Chondrocyte (in vitro differentiated cells): ENCODE measurements around the gene IGF2BP3. TPM values are rescaled to one million over a fixed set of nuclear protein-coding genes. Genes with fewer than 3 reads are reported as not detected.
A peak's percentile ranks its signal among the peaks of the same experiment; 100 is the strongest.
"Not testable (repeated sequence)": the region's sequence is repeated elsewhere in the genome, so short reads cannot be mapped to it uniquely, and the experiment has no call there.

ENCODE experiments used
- DNase-seq: peaks from one replicate; pipeline ENCODE4 v3.0.0; 2021; ENCODE audit warnings: mixed read lengths, low spot score
- H3K27ac Mint-ChIP-seq: one replicate; pipeline ENCODE4 v1.8.0; 2021; ENCODE audit warnings: mild to moderate bottlenecking, moderate library complexity, mixed read lengths; ENCODE audit not compliant: unreplicated experiment
- H3K27me3 Mint-ChIP-seq: 2 replicates; pipeline ENCODE4 v1.8.0; 2021; ENCODE audit warnings: low read depth, mixed read lengths
- H3K36me3 Mint-ChIP-seq: 2 replicates; pipeline ENCODE4 v1.8.0; 2021; ENCODE audit warnings: low read depth, mixed read lengths
- H3K4me1 Mint-ChIP-seq: 2 replicates; pipeline ENCODE4 v1.8.0; 2021; ENCODE audit warnings: low read depth, mild to moderate bottlenecking, mixed read lengths
- H3K4me3 Mint-ChIP-seq: one replicate; pipeline ENCODE4 v1.8.0; 2021; ENCODE audit warnings: mild to moderate bottlenecking, moderate library complexity, mixed read lengths; ENCODE audit not compliant: unreplicated experiment
- H3K9me3 Mint-ChIP-seq: 2 replicates; pipeline ENCODE4 v1.8.0; 2021; ENCODE audit warnings: low read depth, mixed read lengths
- long read RNA-seq: library from polyadenylated mRNA; stranded (forward); transcript quantifications from one replicate; pipeline ENCODE4 v2.0.0, GENCODE V29; 2021
- total RNA-seq: library from RNA; stranded (reverse); gene quantifications from 3 replicates; pipeline ENCODE4 v1.2.1, GENCODE V29; 2021
- TF ChIP-seq, protein P1 (sequence below): fragments of 200-600 bp; sonication (generic); IDR thresholded peaks from 2 replicates; pipeline ENCODE4 v1.5.0; 2021; ENCODE audit warnings: antibody characterized with exemption, mild to moderate bottlenecking, moderate library complexity

Gene IGF2BP3
- total RNA-seq, result 47.9 to 55.4 TPM (median 53.0 TPM) in 3 replicates
- long read RNA-seq, full-length matches to known transcripts, result 2 of 4 reads
- long read RNA-seq, partial matches to known transcripts, result 0 of 4 reads
- long read RNA-seq, other reads (novel, unspliced or antisense), result 2 of 4 reads

DNA sequence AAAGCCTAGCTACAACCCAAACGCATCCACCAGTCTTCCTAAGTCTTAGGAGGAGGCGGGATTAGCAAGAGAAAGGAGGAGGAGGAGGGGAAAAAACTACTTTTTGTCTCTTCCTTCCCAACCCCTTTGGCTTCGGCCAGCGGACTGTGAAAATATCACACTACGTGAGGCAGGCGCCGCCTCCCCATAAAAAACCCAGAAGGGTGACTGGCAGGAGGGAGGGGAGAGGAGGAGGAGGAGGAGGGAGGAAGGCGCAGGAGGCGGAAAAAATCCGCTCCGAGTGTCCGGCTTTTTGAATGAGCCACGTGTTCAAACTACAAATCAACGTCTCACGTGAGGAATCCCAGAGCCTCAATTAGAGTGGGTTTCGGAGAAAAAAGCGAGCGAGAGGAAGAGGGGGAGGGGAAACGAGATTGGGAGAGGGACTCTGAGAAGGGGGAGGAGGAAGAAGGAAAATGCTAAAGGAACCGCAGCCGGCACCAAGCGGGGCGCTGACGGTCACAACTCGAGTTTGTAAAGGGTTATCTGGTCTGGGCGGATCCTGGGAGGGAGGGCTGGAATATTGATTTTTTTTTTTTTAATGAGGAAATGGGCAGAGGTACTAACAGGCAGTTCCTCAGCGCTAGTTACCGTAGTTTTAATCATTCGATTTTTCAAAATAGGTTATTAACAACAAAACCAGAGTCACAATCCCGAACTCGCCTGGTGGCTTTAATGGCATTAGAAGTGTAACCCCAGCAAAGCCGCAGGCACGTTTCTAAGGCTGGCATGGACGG lies at the start of gene IGF2BP3:
IGF2BP3 (minus strand) TSS at position 162 of the 776 bp plus-strand sequence. CDS start 381 bp downstream, outside the sequence.
- H3K36me3 Mint-ChIP-seq, result no peaks in the 10 kb centered on the region
- TF ChIP-seq, protein P1, sequence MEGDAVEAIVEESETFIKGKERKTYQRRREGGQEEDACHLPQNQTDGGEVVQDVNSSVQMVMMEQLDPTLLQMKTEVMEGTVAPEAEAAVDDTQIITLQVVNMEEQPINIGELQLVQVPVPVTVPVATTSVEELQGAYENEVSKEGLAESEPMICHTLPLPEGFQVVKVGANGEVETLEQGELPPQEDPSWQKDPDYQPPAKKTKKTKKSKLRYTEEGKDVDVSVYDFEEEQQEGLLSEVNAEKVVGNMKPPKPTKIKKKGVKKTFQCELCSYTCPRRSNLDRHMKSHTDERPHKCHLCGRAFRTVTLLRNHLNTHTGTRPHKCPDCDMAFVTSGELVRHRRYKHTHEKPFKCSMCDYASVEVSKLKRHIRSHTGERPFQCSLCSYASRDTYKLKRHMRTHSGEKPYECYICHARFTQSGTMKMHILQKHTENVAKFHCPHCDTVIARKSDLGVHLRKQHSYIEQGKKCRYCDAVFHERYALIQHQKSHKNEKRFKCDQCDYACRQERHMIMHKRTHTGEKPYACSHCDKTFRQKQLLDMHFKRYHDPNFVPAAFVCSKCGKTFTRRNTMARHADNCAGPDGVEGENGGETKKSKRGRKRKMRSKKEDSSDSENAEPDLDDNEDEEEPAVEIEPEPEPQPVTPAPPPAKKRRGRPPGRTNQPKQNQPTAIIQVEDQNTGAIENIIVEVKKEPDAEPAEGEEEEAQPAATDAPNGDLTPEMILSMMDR, result no peak
- H3K9me3 Mint-ChIP-seq, result no peaks in the 10 kb centered on the region
- H3K4me3 Mint-ChIP-seq, result peak within 1 kb of the TSS; percentile 94
- peaks cover 51% of the 10 kb centered on the region for H3K4me1 Mint-ChIP-seq
- H3K27me3 Mint-ChIP-seq, result no peaks in the 10 kb centered on the region
- no peak for DNase-seq
- peak within 1 kb of the TSS; percentile 99 for H3K27ac Mint-ChIP-seq

DNA sequence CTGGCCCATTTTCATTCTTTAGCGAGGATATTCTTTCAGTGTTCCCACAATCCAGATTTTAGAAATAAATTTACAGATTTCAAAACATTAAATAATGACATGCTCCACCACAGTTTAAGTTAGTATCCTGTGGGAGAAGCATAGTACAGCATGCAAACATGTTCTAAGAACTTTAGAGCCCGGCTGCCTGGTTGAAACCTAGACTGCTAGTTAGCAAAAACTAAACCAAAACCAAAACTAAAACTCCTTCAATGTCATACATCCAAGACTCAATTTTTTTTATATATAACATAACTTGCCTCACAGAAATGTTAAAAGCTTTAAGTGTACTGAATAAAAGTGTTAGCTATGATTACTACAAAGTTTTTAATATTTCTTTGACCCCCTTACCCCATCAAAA lies 44.5 kb upstream of the IGF2BP3 start:
- Mint-ChIP-seq H3K4me3 (no peak overlapping the region), H3K4me1 (no peaks in the 10 kb centered on the region), H3K36me3 (peaks cover 46% of the 10 kb centered on the region), H3K27ac (peak overlapping the region; percentile 57), H3K27me3 (no peaks in the 10 kb centered on the region), H3K9me3 (no peaks in the 10 kb centered on the region)
- DNase-seq, result no peak
- TF ChIP-seq, protein P1, result no peak

DNA sequence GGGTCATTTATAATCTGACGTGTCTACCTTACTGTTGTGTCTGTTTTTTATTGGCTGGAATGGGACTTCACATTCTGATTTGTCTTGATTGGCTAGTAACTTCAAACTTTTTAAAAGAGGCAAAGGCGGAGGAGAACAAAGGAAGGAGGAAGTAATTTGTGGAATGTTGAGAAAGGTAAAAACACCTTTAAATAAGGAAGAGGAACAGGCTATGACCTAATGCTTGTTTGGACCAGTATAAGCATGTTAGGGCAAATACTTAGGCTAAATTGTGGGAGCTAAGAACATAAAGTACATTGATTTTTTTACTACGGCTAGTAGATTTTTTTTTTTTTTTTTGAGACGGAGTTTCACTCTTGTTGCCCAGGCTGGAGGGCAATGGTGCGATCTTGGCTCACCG lies 43.5 kb upstream of the IGF2BP3 start:
- H3K4me1 Mint-ChIP-seq, H3K27ac Mint-ChIP-seq, H3K4me3 Mint-ChIP-seq, H3K27me3 Mint-ChIP-seq, H3K9me3 Mint-ChIP-seq, DNase-seq: not testable (repeated sequence)
- peaks cover 46% of the 10 kb centered on the region for H3K36me3 Mint-ChIP-seq

DNA sequence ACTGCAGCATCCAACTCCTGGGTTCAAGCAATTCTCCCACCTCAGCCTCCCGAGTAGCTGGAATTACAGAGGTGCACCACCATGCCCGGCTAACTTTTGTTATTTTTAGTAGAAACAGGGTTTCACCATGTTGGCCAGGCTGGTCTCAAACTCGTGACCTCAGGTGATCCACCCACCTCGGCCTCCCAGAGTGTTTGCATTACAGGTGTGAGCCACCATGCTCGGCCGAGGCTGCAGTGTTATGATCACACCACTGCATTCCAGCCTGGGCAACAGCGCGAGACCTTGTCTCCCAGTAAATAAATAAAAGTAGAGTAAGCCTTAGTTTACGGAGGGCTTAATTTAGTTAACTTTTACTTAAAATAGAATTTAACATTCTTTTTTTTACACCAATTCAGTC lies 23.7 kb upstream of the IGF2BP3 start:
- no peaks in the 10 kb centered on the region for H3K9me3 Mint-ChIP-seq
- no peaks in the 10 kb centered on the region for H3K4me1 Mint-ChIP-seq
- no peak overlapping the region for H3K27ac Mint-ChIP-seq
- no peak overlapping the region for H3K4me3 Mint-ChIP-seq
- no peaks in the 10 kb centered on the region for H3K27me3 Mint-ChIP-seq
- no peaks in the 10 kb centered on the region for H3K36me3 Mint-ChIP-seq
- TF ChIP-seq, protein P1, result no peak
- DNase-seq, result no peak

DNA sequence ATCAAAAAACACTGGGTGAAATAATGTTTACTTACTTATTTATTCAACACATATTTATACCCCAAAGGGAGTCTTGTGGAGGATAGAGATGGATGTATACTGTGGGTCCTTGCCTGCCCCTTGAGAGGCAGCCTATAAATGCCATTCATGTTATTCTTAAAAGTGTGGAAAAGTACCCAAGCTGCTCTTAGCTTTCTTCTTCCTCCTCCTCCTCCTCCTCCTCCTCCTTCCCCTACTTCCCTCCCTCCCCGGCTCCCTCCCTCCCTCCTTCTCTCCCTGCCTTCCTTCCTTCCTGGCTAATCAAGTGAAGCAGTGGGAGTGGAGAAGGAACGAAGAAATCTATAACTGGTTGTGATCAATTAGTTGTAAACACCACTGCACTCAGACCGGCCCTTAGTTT lies 21.2 kb upstream of the IGF2BP3 start:
- Mint-ChIP-seq H3K4me1 (no peaks in the 10 kb centered on the region), H3K27me3 (no peaks in the 10 kb centered on the region), H3K4me3 (no peak overlapping the region), H3K9me3 (no peaks in the 10 kb centered on the region), H3K27ac (no peak overlapping the region), H3K36me3 (no peaks in the 10 kb centered on the region)
- TF ChIP-seq, protein P1, result no peak
- DNase-seq, result no peak
